SH-SY5Y (cell line): Measurements from ENCODE around the gene NRSN2.

Source experiments
- GATA2 ChIP-seq: IDR thresholded peaks from 2 replicates; pipeline ENCODE4 v1.6.1; 2011; ENCODE audit warnings: mild to moderate bottlenecking, low read depth, low read length
- GATA3 ChIP-seq: IDR thresholded peaks from 2 replicates; pipeline ENCODE4 v1.6.1; 2011; ENCODE audit warnings: low read depth, mild to moderate bottlenecking, low read length, moderate library complexity

GRCh38 chr20:343107-343506 is 3.8 kb upstream of the NRSN2 start:
- TF ChIP-seq GATA2 (no peak), GATA3 (no peak)
